Stimulated activated CD8-positive, alpha-beta memory T cell treated with anti-CD3 and anti-CD28 coated beads, Interleukin-15, amount 100 ng/mL, for 1 hour (primary cell): Measurements from ENCODE around the gene METRN.

ENCODE experiments used
- DNase-seq: peaks from one replicate; pipeline ENCODE4 v3.0.0-alpha.2; 2020; ENCODE audit warnings: low read depth

Gene METRN

DNA sequence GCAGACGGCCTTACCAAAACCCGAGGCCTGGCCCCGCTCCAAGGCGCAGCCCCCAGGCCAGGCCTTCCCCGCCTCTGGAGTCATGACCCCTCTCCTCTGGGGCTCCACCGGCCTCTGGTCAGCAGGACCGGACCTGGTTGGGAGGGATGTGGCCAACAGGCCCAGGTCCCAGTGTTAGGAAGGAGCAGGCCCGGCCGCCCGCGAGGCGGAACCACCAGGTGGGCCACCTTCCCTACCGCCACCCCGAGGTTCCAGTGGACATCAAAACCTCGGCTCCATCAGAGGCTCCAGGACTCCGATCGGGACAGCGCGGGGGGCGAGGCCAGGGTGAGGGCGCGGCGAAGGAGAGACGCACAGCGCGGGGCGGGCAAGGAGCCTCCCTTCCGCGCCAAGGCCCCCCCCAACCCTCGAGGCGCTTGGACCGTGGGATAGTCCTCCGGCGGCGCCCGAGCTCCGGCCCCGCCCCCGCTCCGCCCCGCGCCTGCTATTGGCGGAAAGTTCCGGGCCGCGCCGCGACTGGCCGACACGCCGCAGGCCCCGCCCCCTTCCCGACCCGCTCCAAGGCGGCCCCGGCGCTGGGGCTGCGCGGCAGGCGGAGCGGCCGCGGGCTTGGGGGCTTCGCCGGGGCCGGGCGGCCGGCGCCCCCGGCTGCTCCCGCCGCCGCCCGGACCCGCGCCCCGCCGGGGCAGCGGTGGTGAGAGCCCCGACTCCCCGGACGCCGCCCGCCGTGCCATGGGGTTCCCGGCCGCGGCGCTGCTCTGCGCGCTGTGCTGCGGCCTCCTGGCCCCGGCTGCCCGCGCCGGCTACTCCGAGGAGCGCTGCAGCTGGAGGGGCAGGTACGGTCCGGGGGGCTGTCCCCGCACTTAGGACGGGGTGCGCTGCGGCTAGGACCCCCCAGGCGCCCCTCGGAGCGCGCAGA, at the start of gene METRN:
METRN (plus strand) TSS at position 561 of the 919 bp plus-strand sequence; CDS start at position 733, 172 bp downstream.
- peak; percentile 74 for DNase-seq

DNA sequence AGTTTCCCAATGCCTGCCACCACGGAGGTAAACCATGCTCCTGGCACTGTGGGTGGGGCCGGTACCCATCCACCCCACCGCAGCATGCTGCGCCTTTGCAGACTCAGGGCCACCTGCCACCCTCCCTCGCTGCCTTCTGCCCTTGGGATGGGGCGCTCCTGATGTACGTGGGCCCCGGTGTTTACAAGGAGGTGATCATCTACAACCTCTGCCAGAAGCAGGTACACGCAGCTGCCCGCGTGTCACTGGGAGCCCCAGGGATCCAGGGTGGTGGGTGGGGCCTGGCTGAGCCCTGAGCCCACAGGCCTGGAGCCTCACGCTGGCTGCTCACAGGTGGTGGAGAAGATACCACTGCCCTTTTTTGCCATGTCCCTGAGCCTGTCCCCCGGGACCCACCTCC, 48.3 kb upstream of the METRN start:
- no peak for DNase-seq

DNA sequence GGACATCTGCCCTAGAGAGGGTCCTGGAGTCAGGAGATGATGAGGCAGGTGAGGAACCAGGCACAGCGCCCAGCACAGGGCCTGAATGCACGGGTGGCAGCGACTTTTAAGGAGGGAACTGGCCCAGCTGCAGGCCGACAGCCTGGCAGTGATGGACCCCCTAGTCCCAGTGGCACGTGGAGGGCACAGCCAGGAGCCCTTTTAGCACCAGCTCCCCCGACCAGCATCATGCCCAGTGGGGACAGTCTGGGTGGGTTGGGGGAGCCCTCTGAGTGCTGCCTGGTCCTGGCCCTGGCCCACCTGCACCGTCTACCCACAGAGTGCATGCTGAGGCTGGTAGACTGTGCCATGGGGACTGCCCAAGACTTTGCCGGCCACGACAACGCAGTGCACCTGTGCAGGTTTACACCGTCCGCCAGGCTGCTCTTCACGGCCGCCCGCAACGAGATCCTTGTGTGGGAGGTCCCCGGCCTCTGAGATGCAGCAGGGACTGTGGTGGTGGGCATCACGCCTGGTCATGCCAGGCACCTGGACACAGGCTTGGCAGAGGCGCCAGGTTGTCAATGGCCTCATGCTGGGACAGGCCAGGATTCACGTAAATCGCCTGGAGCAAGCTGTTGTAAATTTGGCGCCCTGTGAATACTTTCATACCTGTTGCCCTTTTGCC, 47.7 kb upstream of the METRN start:
- DNase-seq = no peak

DNA sequence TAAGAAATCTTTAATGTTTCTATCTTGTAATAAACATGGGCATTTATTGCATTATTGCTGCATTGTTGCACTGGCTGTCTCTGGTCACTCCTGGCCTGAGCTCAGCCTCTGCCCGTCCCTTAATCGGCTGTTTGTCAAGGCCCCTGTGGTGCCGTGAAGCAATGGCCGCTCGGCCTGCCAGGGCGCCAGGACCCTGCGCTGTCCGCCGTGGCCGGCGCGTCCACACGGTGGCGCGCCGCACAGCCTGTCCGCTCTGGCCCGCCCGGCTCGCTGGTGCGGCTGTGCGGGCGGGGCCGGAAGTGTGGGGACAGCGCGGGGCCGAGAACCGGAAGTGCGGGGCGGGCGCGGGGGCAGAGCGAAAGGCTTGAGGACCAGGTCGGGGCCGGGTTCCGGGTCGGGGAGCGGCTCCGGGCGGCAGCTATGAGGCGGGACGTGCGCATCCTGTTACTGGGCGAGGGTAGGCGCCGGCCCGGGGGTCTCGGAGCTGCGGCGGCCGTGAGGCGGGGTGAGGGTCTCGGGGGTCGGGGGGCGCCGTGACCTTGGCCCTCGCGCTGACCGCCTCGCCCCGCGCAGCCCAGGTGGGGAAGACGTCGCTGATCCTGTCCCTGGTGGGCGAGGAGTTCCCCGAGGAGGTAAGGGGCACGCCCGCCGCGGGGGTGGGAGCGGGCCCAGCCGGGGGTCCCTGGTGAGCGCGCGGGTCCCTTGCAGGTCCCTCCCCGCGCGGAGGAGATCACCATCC, 47.0 kb upstream of the METRN start, which contains the start of gene RHOT2:
RHOT2 (plus strand) TSS at position 353 of the 739 bp plus-strand sequence; CDS start at position 421, 68 bp downstream.
- DNase-seq = peak; percentile 79

DNA sequence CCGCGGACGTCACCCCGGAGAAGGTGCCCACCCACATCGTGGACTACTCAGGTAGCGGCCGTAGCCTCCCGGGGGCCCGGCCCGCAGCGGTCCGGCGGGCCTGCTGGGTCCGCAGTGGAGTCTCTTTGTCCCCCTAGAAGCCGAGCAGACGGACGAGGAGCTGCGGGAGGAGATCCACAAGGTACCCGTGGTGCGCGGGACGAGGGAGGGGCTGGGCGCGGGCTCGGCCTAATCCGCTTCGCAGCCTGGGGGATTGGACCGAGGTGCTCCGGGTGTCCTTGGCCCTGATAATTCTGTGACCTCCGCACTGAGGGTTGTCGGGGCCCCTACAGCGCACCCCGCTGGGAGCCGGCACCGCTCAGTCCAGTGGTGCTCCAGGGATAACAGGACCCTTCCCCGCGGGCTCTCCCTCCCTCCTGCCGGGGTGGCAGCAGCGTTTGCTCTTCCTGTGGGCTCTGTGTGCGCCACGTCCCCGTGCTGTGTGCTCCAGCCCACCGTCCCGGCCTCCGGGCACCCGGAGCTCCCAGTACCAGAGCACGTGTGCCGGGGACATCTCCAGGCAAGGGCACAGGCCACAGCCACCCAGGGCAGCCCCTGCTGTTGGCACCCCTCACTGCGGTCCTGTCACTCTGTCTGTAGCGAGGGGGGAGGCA, 46.3 kb upstream of the METRN start:
- no peak for DNase-seq

DNA sequence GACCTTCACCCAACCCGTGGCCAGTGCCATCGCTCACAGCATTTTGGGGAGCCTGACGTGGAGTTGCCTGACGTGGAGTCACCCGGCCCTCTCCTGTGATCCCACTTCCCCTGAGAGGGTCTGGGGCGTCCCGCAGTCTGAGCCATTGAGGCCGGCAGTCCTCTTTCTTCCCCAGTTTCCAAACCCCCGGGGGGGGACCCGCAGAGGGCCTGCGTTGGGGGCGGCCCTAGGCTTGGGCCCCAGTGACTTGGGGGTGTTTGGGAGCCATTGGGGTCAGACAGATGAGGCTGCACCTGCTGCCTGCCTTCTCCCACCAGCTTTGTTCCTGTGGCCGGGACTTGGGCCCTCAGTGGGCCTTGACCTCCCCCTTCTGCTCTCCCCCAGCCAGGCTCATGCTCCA, 45.3 kb upstream of the METRN start:
- DNase-seq = no peak

DNA sequence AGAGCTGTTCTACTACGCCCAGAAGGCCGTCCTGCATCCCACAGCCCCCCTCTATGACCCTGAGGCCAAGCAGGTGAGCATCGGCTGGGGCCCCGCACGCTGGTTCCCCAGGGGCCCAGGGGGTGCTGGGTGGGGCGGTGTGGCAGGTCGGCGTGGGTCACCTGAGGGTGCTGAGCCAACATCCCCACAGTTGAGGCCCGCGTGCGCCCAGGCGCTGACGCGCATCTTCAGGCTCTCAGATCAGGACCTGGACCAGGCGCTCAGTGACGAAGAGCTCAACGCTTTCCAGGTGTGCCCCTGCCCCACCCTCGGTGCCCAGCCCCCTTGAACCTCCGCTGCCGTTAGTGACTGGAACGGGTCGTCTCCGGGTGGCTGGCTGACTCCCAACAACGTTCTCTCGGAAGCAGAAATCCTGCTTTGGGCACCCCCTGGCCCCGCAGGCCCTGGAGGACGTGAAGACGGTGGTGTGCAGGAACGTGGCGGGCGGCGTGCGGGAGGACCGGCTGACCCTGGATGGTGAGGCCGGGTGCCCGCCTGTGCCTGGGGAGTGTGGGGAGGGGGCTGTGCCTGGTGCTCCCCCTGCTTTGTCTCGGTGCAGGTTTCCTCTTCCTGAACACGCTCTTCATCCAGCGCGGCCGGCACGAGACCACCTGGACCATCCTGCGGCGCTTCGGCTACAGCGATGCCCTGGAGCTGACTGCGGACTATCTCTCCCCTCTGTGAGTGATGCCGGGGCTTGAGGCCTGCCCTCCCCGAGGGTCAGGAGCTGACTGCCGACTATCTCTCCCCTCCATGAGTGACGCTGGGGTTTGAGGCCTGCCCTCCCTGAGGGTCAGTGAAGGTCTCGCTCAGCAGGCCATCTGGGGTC, 44.2 kb upstream of the METRN start:
- no peak for DNase-seq

DNA sequence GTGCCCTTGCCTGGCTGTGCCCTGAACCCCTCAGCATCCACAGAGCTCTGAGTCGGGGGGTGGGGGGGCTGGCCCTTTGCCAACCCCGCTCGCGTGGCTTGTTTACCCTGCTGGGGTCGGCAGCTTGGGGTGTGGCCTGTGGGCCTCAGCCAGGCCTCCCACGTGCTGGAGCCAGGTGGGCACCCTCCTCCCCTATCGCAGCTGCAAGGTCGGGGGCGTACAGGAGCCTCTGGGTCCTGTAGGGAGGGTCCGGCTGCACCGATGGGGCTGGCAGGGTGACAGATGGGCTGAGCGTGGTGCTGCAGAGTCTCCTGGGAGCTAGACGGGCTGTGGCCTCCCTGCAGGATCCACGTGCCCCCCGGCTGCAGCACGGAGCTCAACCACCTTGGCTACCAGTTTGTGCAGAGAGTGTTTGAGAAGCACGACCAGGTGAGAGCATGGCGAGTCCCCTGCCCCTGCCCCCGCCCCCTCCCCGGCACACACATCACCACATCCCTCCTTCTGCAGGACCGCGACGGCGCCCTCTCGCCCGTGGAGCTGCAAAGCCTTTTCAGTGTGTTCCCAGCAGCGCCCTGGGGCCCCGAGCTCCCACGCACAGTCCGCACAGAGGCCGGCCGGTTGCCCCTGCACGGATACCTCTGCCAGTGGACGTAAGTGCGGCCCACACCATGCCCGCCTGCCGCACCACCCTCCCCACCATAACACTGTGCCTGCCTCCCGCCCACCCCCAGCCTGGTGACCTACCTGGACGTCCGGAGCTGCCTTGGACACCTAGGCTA, 43.4 kb upstream of the METRN start:
- no peak for DNase-seq

DNA sequence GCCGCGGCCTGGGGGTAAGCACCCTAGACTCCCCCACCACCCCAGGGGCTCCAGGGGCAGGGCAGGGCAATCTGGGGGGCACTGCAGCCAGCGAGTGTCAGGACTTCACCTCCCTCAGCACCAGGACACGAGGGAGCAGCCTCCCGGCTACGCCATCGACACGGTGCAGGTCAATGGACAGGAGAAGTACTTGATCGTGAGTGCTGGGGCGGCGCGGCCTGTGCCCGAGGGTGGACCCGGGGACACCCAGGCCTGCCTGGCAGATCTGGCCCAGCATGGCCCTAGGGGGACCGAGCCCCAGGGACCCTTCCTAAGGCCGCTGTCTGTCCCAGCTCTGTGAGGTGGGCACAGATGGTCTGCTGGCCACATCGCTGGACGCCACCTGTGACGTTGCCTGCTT, 42.5 kb upstream of the METRN start:
- no peak for DNase-seq

DNA sequence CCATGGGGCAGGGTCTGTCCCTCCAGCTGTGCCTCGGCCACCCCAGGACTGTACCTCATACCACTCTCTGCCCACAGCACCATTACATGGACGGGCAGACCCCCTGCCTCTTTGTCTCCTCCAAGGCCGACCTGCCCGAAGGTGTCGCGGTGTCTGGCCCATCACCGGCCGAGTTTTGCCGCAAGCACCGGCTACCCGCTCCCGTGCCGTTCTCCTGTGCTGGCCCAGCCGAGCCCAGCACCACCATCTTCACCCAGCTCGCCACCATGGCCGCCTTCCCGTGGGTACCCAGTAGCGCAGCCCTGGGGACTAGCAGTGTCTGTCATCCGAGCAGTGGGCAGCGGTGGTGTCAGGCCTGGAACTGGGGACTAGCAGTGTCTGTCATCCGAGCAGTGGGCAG, 42.1 kb upstream of the METRN start:
- DNase-seq = no peak

DNA sequence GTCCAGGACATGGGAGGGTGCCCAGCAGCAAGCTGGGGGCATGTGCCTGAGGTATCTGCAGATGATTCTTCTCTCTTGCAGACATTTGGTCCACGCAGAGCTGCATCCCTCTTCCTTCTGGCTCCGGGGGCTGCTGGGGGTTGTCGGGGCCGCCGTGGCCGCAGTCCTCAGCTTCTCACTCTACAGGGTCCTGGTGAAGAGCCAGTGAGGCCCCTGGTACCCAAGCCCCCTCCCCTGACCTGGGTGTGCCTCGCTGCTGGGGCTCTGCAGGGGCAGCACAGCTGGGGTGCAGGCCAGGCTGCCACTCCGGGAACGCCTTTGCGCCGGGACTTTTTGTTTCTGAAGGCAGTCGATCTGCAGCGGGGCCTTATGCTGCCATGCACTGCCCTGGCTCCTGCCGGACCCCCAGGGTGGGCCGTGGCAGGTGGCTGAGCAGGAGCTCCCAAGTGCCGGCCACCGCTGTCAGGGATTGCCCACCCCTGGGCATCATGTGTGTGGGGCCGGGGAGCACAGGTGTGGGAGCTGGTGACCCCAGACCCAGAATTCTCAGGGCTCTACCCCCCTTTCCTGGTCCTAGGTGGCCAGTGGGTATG, 41.4 kb upstream of the METRN start:
- DNase-seq = no peak

DNA sequence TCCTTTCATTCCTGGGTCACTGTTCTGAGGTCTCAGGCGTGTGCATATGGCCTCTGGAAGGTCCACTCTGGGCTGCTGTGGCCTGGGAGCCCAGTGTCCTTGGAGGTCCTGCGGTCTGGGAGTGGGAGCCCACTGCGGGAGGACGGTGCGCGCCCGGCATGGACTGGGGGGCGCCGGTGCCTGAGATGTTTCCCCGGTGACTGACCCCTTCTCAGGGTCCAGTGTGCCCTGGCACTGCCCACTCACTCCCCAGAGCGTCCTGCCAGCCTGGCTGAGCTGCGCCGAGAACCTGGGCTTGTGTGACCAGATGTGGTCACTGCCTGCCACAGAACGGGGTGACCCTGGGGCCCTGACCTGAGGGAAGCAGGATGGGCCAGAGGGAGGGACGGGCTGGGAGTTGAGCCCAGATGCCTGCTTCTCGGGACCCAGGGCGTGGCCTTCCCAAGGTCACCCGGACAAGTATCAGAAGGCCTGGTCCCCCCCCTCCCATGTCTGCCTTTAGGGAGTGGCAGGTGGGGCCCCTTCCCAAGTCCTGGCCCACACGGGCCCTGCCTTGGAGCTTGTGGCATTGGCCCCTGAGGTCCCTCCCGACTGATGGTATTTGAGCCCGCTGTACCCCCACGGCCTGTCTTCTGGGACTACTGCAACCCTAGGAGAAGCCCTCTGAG, 40.6 kb upstream of the METRN start:
- DNase-seq = no peak

DNA sequence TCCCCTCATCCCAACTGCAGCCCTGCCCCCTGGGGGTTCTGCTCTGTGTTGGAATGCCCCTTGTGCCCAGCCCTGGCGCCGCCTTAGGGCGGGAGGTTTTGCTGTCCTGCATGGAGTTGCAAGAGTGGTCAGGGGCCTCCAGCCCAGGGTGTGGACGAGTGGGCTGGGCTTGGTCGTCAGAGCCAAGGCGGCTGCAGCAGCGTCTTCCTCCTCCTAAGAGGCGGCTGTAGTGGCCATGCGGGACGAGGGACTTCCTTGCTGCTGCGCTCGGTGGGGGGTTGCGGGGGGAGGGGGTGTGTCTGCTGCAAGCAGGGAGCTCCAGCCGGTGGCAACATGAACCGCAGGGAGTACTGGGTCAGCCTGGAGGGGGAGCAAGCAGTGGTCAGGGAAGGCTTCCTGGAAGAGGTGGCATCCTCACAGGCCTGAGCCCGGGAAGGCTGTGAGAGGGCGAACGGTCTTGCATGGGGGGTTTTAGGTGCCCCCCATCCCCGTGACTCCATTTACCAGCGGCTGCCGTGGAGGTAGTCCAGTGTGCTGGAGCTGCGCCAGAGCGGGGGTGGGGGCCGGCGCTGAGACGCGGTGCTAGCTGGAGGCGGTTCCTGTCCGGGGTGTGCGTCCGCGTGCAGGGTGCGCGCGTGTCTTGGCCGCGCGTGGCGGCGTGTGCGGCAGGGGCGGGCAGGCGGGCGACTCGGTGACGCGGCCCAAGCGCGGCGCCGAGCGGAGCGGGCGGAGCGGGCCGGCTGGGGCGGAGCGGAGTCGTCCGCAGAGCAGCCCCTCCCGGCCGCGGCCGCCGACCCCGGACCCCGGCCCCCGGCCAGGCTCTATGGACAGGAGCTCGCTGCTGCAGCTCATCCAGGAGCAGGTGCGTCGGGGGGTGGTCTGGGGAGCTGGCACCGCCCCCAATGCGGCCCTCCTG, 39.7 kb upstream of the METRN start, which contains the start of gene RHBDL1:
RHBDL1 (plus strand) TSS at position 704 of the 916 bp plus-strand sequence; CDS start at position 824, 120 bp downstream.
- no peak for DNase-seq

DNA sequence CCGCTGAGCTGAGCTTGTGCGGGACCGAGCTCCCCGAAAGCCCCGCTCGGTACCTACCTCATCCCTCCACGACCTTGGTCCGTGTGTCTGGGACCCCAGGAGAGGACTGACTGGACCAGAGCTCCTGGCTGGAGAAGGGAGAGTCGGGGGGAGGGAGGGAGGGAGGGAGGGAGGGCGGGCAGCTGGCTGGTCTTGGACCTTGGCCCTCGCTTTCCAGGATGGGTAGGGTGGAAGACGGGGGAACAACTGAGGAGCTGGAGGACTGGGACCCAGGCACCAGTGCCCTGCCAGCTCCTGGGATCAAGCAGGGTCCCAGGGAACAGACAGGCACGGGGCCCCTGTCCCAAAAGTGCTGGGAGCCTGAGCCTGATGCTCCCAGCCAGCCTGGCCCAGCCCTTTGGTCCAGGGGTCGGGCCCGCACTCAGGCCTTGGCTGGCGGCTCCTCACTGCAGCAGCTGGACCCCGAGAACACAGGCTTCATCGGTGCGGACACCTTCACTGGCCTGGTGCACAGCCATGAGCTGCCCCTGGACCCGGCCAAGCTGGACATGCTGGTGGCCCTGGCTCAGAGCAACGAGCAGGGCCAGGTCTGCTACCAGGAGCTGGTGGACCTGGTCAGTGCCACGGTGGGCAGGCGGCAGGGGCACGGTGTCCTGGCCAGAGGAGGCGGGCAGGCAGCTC, 38.9 kb upstream of the METRN start:
- DNase-seq = no peak

DNA sequence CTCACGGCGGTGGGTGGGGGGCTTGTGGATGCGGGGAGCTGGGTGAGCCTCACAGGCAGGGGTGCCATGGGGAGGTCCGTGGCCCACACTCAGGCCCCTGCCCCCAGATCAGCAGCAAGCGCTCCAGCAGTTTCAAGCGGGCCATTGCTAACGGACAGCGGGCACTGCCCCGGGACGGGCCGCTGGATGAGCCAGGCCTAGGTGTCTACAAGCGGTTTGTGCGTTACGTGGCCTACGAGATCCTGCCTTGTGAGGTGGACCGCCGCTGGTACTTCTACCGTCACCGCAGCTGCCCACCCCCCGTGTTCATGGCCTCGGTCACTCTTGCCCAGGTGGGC, 38.4 kb upstream of the METRN start:
- no peak for DNase-seq

DNA sequence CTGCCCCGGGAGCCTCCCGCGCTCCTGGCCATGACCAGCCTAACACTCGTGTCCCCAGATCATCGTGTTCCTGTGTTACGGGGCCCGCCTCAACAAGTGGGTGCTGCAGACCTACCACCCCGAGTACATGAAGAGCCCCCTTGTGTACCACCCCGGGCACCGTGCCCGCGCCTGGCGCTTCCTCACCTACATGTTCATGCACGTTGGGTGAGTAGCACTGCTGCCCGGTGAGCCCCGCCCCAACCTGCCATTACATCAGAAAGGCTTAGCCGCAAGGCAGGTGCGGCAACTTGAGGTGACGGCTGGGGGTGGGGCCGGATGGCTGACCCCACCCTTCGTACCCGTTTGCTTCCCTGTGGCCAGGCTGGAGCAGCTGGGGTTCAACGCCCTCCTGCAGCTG, 38.0 kb upstream of the METRN start:
- no peak for DNase-seq
